ENCODE data around the gene PLGRKT. TPM values are rescaled to one million over a fixed set of nuclear protein-coding genes. Genes with fewer than 3 reads are reported as not detected.
"Not testable (repeated sequence)": the region's sequence is repeated elsewhere in the genome, so short reads cannot be mapped to it uniquely, and the experiment has no call there.

PLGRKT gene, protein sequence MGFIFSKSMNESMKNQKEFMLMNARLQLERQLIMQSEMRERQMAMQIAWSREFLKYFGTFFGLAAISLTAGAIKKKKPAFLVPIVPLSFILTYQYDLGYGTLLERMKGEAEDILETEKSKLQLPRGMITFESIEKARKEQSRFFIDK
- 24.1 TPM for total RNA-seq
- polyA plus RNA-seq = 24.1 TPM

DNA sequence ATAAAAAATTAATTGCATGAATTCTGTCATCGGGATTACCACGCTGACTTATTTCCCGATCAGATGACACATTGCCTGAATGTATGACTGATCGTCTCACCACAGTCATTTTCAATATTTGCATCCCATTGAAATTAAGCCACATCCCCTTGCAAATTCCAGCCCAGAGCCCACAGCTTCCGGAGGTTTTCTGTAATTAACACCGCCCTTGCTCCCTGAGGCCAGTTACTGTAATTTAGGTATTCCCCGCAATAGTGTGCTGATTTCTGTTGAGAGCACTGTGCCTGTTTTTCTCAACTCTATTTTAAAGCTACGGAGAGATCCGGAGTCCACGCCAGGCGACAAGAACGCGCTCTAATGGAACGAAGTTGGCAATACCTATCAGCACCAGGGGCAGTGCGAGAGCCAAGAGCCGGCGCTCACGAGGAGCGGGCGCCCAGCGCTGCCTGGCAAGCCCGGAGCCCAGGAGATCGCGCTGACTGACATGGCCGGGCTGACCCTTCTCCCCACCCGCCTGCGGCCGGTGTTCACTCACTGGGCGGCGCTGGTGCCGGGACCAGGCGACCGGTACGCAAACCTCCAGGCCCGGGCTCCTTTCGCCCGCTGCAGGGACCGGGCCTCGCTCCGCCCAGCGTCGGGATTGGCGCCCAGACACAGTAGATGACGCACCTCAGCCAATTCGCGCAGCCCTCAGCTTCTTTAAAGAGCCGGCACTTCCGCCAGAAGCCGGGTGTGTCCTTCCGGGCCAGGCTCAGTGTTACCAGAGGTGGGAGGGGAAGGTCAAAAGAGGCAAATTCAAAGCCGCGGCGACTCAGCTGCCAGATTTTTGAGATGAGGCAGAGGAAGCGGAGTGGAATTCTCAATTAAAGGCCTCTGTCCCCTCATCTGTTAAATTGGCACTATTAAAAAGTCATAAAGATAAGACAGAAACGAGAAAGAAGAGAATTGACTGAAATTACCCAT, at the start of gene PLGRKT:
Gene PLGRKT, minus strand, starts transcription at position 672 of the 963 bp plus-strand sequence. CDS start 5,948 bp downstream, outside the sequence.
- Histone ChIP-seq H3K36me3 (ENCODE audit: insufficient read depth) (no peaks in the 10 kb centered on the region), H3K27ac (ENCODE audit: low read depth) (peak within 1 kb of the TSS; percentile 96), H3K4me3 (ENCODE audit: low read depth, low read length) (peak within 1 kb of the TSS; percentile 71), H3K4me1 (ENCODE audit: insufficient read depth) (no peaks in the 10 kb centered on the region)
- under 1% methylated on average over 55 of the region's 55 CpGs for WGBS
- DNase-seq (ENCODE audit: extremely low spot score) = peak; percentile 85

DNA sequence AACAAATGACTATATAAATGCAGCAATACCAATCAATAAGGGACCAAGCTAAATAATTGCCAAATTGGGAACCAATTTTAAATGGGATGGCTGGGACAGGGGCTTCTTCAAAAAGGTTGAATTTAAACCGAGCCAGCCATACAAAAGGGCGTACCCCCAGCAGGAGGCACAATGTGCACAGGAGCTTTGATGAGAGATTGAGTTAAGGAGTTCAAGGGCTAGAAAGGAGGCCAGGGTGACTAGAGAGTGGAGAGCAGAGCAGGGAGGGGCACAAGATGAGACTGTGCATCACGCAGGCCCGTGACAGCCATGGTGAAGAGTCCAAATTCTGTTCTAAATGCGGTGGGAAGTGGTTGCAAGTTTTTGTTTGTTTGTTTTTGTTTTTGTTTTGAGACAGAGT, 49.3 kb upstream of the PLGRKT start:
- no peak overlapping the region for H3K4me3 ChIP-seq (ENCODE audit: low read depth, low read length)
- H3K36me3 ChIP-seq (ENCODE audit: insufficient read depth) = no peaks in the 10 kb centered on the region
- H3K27ac ChIP-seq (ENCODE audit: low read depth) = no peak overlapping the region
- DNase-seq (ENCODE audit: extremely low spot score) = no peak
- no peaks in the 10 kb centered on the region for H3K4me1 ChIP-seq (ENCODE audit: insufficient read depth)
- 95% methylated on average over 5 of the region's 5 CpGs for WGBS

DNA sequence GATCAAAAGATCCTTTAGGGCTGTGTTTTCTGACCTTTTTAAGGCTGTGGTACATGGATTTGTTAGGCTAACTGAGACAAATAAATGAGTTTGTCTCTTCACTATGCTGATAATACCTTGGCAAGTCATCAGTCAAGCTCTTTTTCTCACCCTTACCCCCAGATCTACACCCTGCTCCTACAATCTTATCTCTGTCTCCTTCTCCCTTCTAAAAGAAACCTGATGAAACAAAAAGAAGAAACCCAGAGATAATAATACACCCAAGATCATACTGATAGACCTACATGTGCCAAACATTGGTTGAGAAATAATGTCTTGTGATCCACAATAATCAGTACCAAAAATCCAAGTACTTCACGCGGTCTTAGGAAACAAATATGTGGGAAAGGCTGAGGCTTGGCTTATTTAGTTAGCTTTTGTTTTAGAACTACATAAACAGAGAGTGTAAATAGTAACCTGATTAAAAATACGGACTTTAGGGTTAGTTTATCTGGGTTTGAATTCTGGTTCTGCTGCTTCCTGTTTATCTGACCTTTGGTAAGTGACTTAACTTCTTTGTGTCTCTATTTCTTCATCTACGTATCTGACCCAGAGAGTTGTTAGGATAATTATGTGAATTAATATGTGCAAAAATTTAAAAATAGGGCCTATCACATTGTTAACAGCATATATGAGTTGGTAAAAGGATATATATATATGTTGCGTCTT, 47.8 kb upstream of the PLGRKT start:
- DNase-seq (ENCODE audit: extremely low spot score) = no peak
- Histone ChIP-seq H3K27ac (ENCODE audit: low read depth) (no peak overlapping the region), H3K4me3 (ENCODE audit: low read depth, low read length) (no peak overlapping the region), H3K36me3 (ENCODE audit: insufficient read depth) (no peaks in the 10 kb centered on the region), H3K4me1 (ENCODE audit: insufficient read depth) (no peaks in the 10 kb centered on the region)
- WGBS = 82% methylated on average over 5 of the region's 5 CpGs

DNA sequence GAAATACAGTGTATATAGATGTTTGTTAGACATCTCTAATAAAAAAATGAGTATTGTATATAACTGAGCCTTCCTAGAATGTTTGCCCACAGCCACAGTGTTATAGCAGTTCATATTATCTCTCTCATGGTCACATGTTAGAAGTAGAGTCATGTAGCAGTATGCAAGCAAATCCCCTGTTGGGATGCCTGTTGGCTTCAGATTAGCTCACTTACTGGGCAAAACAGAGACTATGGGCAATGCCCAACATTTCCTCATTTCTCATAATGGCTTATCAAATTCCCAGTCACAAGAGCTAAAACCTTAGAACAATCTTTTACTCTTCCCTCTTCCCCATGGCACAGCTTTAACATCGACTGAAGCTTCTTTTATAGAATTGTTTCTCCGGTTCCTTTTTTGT, 45.6 kb upstream of the PLGRKT start:
- H3K27ac ChIP-seq (ENCODE audit: low read depth) = no peak overlapping the region
- no peak for DNase-seq (ENCODE audit: extremely low spot score)
- H3K4me3 ChIP-seq (ENCODE audit: low read depth, low read length) = no peak overlapping the region
- no peaks in the 10 kb centered on the region for H3K4me1 ChIP-seq (ENCODE audit: insufficient read depth)
- 74% methylated on average over 2 of the region's 2 CpGs for WGBS
- no peaks in the 10 kb centered on the region for H3K36me3 ChIP-seq (ENCODE audit: insufficient read depth)

DNA sequence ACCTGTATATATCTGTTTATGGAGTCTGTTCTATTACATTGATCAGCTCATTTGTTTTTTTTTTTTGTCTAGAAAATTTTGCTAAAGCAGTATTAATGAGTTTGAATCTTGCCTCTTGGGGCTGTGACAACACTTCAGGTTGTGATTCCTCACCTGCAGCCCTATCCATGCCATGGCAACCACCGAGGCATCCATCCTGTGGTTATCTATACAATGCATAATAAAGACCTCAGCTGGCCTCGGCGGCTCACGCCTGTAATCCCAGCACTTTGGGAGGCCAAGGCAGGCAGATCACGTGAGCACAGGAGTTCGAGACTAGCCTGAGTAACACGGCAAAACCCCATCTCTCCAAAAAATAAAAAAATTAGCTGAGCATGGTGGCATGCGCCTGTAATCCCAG, 44.5 kb upstream of the PLGRKT start:
- Histone ChIP-seq H3K36me3 (ENCODE audit: insufficient read depth) (no peaks in the 10 kb centered on the region), H3K27ac (ENCODE audit: low read depth) (no peak overlapping the region), H3K4me3 (ENCODE audit: low read depth, low read length) (no peak overlapping the region), H3K4me1 (ENCODE audit: insufficient read depth) (no peaks in the 10 kb centered on the region)
- no peak for DNase-seq (ENCODE audit: extremely low spot score)
- WGBS = 82% methylated on average over 8 of the region's 8 CpGs

DNA sequence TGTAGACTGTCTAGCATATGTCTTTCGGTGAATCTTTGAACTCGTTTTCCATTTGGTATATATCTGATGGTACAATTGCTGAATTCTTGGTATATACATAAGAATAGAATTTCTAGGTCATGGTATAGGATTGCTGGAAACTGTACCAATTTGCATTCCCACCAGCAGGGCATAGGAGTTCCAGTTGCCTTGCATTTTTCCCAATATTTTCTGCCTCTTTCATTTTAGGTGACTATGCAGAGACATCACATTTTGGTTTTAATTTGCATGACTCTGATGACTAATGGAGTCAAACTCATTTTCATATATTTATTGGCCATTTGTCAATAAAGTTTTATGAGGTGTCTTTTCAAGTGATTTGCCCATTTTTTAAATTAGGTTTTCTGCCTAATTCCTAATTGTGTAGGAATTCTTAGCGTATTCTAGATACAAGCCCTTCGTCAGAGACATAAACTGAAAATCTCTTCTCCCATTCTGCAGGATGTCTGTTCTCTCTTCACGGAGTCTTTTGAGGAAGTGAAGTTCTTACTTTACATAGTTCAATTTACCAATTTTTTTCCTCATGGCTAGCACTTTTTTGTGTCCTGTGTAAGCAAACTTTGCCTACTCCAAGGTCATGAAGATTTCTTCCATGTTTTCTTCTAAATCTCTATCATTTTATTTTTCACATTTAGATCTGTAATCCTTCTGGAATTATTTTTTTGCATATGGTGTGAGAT, 43.8 kb upstream of the PLGRKT start:
- no peak for DNase-seq (ENCODE audit: extremely low spot score)
- 88% methylated on average over 5 of the region's 5 CpGs for WGBS

DNA sequence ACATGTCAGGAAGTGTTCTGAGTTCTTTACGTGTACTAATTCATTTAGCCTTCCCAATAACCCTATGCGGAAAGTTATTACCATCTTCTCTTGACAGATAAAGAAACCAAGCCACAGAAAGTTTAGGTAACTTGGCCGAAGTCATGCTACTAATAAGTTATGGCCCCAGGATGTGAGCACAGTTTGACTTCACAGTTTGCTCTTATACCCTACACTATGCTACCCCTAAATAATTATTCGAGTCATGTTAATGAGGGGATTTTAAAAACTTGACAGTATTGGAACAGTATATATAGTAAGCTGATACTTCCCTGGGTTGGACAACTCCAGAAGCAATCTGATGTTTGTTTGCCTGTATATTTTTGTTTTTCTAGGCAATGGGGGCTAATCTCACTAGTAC, 43.2 kb upstream of the PLGRKT start:
- Histone ChIP-seq H3K27ac (ENCODE audit: low read depth) (no peak overlapping the region), H3K36me3 (ENCODE audit: insufficient read depth) (no peaks in the 10 kb centered on the region), H3K4me3 (ENCODE audit: low read depth, low read length) (no peak overlapping the region), H3K4me1 (ENCODE audit: insufficient read depth) (no peaks in the 10 kb centered on the region)
- WGBS = 85% methylated on average over 4 of the region's 4 CpGs
- DNase-seq (ENCODE audit: extremely low spot score) = no peak

More for the DNA sequence above, 43.8 kb upstream of the PLGRKT start:
- Histone ChIP-seq H3K4me3 (ENCODE audit: low read depth, low read length) (no peak overlapping the region), H3K36me3 (ENCODE audit: insufficient read depth) (no peaks in the 10 kb centered on the region), H3K27ac (ENCODE audit: low read depth) (no peak overlapping the region), H3K4me1 (ENCODE audit: insufficient read depth) (no peaks in the 10 kb centered on the region)

DNA sequence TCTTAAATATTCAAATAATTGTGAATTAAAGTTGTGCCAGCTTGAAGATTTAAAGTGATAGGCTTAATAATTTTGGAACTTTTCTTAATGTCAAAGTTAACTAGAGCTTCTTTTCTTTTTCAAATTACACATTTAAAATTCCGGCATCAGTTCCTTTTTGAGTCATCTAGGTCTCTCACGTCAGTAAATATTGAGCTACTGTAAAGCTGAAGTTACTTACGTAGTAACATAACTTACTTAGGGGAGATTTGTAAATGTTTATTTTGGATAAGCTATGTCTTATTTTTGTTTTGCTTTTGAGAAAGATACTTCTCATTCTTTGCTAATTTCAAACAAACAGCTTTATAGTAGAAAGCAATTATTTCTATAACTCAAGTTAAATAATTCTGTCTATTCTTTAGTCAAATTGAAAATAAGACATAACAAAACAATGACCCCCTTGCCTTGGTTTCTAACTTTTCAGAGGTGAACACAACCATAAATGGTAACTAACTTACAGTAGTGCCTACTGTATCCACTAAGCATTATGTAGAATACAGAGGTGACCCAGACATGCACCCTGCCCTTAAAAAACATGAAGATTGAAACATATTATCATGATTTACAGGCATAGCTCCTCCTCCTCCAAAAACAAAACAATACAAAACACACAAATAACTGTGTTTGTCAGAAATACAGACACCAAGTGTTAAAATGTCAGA, 42.4 kb upstream of the PLGRKT start:
- Histone ChIP-seq H3K27ac (ENCODE audit: low read depth) (no peak overlapping the region), H3K4me1 (ENCODE audit: insufficient read depth) (no peaks in the 10 kb centered on the region), H3K36me3 (ENCODE audit: insufficient read depth) (no peaks in the 10 kb centered on the region), H3K4me3 (ENCODE audit: low read depth, low read length) (no peak overlapping the region)
- 66% methylated on average over 3 of the region's 3 CpGs for WGBS
- no peak for DNase-seq (ENCODE audit: extremely low spot score)

DNA sequence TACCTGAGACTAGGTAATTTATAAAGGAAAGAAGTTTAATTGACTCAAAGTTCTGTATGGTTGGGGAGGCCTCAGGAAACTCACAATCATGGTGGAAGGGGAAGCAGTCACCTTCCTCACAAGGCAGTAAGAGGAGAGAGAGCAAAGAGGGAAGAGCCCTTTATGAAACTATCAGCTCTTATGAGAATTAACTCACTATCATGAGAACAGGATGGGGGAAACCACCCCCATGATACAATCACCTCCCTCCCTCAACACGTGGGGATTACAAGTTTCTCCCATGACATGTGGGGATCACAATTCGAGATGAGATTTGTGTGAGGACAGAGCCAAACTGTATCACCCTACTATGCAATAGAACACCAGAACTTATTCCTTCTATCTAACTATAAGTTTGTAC, 40.5 kb upstream of the PLGRKT start:
- WGBS = 72% methylated on average over 2 of the region's 2 CpGs
- H3K4me3 ChIP-seq (ENCODE audit: low read depth, low read length) = no peak overlapping the region
- no peaks in the 10 kb centered on the region for H3K4me1 ChIP-seq (ENCODE audit: insufficient read depth)
- no peaks in the 10 kb centered on the region for H3K36me3 ChIP-seq (ENCODE audit: insufficient read depth)
- DNase-seq (ENCODE audit: extremely low spot score) = no peak
- no peak overlapping the region for H3K27ac ChIP-seq (ENCODE audit: low read depth)

DNA sequence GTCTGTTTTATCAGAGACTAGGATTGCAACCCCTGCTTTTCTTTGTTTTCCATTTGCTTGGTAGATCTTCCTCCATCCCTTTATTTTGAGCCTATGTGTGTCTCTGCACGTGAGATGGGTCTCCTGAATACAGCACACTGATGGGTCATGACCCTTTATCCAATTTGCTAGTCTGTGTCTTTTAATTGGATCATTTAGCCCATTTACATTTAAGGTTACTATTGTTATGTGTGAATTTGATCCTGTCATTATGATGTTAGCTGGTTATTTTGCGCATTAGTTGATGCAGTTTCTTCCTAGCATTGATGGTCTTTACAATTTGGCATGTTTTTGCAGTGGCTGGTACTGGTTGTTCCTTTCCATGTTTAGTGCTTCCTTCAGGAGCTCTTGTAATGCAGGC, 37.9 kb upstream of the PLGRKT start:
- WGBS = 93% methylated on average over 2 of the region's 2 CpGs
- H3K27ac ChIP-seq (ENCODE audit: low read depth); H3K36me3 ChIP-seq (ENCODE audit: insufficient read depth); H3K4me3 ChIP-seq (ENCODE audit: low read depth, low read length); H3K4me1 ChIP-seq (ENCODE audit: insufficient read depth); DNase-seq (ENCODE audit: extremely low spot score): not testable (repeated sequence)

DNA sequence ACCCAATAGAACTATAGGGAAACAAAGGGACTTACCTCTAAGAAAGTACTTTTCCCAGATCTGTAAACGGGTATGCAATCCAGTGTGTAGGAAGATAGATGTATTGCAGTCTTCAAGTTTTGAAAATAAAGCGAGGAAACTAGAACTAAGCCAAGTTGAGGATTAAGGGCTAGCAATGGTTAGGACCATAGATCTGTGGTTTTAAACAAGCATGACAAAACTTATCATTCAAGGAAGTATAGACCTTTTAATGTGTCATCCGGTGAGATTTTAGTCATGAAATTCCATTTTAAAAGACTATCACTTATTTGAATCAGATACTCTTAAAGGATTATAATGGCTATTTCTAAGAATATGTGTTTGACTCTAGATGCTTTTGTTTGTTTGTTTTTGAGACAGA, 33.1 kb upstream of the PLGRKT start:
- Histone ChIP-seq H3K36me3 (ENCODE audit: insufficient read depth) (no peaks in the 10 kb centered on the region), H3K27ac (ENCODE audit: low read depth) (no peak overlapping the region), H3K4me1 (ENCODE audit: insufficient read depth) (no peaks in the 10 kb centered on the region), H3K4me3 (ENCODE audit: low read depth, low read length) (no peak overlapping the region)
- DNase-seq (ENCODE audit: extremely low spot score) = no peak
- WGBS = 86% methylated on average over 3 of the region's 3 CpGs

DNA sequence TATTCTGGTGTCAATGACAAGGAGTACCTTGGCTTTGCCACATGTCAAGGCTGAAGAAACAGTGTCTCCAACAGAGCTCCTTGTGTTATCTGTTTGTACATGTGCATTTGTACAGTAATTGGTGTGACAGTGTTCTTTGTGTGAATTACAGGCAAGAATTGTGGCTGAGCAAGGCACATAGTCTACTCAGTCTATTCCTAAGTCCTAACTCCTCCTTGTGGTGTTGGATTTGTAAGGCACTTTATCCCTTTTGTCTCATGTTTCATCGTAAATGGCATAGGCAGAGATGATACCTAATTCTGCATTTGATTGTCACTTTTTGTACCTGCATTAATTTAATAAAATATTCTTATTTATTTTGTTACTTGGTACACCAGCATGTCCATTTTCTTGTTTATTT, 32.4 kb upstream of the PLGRKT start:
- Histone ChIP-seq H3K4me1 (ENCODE audit: insufficient read depth) (no peaks in the 10 kb centered on the region), H3K4me3 (ENCODE audit: low read depth, low read length) (no peak overlapping the region), H3K27ac (ENCODE audit: low read depth) (no peak overlapping the region), H3K36me3 (ENCODE audit: insufficient read depth) (no peaks in the 10 kb centered on the region)
- 75% methylated on average over 1 of the region's 1 CpG for WGBS
- DNase-seq (ENCODE audit: extremely low spot score) = no peak

DNA sequence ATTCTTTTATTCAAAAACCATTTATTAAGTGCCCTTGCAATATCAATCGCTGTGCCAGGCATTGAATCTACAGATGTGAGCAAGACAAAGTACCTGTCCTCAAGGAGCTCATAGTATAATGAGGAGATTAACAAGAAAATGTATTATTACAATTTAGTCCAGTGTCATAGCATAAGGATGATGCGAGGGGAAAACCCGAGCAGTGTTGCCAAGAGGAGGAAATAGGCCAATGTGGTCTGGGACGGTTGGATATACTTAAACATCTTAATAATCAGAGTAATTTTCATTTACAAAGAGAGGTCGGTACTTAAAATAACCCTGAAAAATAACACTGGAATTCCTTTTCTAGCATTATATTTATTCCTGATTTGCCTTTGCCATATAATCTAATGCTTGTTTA, 31.1 kb upstream of the PLGRKT start:
- DNase-seq (ENCODE audit: extremely low spot score) = no peak
- no peak overlapping the region for H3K4me3 ChIP-seq (ENCODE audit: low read depth, low read length)
- 42% methylated on average over 5 of the region's 5 CpGs for WGBS
- H3K4me1 ChIP-seq (ENCODE audit: insufficient read depth) = no peaks in the 10 kb centered on the region
- H3K27ac ChIP-seq (ENCODE audit: low read depth) = no peak overlapping the region
- no peaks in the 10 kb centered on the region for H3K36me3 ChIP-seq (ENCODE audit: insufficient read depth)
